CD4-positive, alpha-beta T cell treated with Interleukin-21 for 1 hour (primary cell): Measurements from ENCODE around the gene NFASC.

Experiments used
- DNase-seq: peaks from one replicate; pipeline ENCODE4 v3.0.0-alpha.2; 2020

NFASC gene

DNA sequence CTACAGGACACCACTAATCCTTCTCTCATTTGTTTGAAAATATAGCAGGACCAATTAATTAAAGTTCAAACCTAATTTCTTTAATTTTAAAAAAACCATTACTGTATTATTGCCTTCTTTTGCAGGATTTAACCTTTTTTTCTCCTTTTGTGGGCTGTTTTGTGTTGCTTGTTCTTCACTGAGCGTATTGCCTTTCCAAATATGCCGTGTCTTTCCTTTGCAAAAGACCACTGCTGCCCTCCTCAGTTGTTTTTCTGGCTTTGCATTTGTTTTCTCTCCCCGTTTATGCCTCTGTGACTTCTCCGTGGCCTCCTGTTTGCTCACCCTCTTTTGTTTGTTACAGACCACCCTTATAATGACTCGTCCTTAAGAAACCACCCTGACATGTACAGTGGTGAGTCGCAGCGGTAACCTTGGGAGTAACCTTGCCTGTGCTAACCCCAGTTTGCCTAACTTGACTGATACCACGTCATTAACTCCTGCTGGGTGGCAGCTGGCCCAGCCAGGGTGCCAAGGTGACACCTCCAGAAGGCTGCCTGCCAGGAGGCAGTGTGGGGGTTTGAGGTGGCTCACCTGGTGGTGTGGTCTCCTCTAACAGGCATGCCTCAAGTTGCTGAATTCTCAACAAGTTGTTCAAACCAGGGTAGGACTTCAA, 91.2 kb downstream of the NFASC start:
- DNase-seq, result no peak

DNA sequence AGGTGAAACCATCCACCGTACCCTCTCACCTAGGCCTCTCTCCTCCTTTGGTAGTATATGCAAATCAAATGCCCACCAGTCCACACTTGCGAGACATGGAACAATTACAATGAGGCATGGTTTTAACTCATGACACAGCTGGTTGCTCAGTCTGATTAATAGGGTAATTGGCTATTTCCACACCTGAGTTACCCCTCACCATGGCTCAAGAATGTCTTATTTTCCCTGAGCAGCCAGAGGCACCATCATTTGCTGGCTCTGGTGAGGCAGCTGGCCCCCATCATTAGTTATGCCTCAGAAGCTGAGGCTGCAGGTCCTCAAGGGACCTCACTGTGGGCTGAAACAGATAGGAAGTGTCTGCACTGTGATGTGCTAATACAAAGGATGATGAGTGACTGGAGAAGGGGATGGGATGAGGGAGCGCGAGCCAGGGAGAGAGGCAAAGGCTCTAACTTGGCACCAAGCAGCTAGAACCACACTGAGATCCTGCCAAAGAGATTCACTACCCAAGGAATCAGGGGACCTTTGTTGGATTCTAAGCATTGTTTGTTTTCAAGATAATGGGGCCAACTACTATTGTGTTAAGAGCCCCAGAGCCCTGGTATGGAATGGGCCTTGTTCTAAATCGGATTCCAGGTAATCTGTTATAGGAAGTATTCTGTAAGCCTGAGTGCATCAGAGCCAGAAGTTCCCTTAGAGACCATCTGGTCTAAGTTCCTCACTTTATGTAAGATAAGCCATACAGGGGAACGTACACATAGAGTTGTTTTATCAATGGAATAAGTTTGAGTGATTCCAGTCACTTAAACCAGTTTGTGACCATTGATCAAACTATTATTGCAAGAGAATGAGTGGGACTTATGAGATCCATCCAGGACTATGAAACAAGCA, 92.3 kb downstream of the NFASC start:
- no peak for DNase-seq

DNA sequence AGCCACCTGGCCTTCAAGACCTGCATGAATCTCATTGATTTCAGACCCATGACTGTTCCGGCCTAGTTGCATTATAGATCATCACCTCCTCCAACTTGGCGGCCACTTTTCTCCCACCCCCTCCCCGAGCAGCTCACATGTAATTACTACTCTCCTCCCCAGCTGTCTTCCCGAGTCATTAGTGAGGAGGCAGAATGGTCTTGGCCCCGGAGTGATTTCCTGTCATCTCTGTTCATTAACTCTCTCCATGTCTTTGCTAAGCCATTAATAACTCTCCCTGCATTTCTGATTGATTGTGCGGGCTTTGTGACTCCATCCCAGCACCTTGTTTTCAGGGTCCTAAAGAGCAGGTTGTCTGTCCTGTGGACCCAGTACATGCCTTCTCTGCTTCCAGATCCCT, 96.8 kb downstream of the NFASC start:
- no peak for DNase-seq

DNA sequence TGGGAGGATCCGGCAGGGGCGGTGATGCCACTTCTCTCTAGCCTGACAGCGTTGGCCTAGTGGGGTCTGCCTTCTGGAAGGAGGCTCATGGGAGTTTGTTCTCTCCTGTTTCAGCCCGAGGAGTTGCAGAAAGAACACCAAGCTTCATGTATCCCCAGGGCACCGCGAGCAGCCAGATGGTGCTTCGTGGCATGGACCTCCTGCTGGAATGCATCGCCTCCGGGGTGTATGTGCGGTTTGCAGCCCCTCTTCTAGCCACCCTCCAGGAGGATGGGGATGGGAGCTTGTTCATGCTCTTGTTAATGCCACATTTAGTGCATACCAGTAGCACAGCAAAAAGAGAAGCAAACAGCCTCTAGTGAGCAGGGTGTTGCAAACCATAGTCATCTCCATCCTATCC, 97.5 kb downstream of the NFASC start:
- DNase-seq, result no peak

DNA sequence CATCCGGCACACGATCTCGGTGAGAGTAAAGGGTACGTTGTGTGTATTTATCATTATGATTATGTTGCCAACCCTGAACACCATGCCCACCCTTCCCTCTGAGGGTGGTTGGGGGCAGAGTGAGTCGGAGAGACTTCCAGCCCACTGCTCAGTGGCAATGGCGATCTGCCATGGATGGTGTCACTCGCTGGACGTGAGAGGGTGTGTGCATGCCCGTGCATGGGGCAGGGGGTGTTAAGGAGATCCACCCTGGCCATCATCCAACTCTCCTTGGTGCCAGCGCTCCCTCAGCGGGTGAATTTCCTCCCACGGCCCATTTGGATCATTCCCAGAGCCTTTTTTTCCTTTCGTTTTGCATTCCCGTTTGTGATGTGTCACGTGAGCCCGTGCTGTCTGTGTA, 98.3 kb downstream of the NFASC start:
- no peak for DNase-seq

DNA sequence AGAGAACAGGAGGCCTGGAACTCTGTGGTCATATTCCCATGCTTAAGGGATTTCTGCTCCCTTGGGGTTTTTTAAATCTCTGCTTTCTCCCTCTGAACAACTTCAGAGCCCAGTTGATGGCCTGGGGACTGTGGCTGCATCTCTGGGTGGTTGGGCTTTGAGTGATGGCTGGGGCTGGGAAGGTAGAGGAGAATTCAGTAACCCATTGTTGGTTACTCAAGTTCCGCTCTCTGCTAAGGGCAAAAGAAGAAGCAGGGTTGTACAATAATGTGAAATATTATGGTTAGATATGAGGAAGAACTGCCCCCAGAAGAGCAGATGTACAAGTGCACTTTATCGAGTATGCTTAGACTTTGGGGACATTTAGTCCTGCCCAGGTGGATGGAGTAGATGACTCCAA, 100.3 kb downstream of the NFASC start:
- no peak for DNase-seq

DNA sequence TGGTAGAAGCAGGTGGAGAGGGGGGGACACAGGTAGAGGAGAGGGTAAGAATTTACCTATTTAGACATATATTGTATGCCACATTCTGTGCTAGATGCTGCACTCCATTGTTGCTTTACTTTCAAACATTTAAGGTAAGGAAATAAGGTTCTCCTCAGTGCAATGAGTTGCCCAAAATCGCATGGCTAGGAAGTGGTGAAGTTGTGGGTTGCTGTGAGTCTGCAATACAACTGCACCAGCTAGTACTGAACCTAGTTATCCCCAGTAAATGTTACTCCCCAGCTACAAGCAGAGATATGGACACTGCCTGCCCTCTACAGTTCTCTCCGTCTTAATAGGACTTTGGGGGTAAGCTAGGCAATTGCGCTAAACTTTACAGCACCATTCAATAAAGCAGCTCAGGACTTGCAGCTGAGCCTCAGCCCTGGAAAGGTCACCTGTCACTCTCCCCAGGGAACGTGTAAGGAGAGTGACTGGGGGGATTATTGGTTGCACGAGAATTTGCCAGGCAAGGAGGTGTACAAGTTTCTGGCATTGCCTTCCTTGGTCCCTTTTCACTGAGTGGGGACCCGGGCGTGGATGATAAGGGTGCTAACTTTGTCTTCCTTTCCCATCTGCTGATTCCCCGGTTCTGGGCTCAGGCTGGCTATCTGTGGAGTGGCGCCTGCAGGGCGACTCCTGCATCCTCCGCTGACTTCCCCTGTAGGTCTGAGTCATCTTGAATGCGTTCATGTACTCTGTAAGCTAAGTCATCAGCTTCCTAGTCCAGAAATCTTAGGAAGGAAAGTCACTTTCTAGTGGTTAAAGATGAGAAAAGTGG, 101.1 kb downstream of the NFASC start:
- no peak for DNase-seq

DNA sequence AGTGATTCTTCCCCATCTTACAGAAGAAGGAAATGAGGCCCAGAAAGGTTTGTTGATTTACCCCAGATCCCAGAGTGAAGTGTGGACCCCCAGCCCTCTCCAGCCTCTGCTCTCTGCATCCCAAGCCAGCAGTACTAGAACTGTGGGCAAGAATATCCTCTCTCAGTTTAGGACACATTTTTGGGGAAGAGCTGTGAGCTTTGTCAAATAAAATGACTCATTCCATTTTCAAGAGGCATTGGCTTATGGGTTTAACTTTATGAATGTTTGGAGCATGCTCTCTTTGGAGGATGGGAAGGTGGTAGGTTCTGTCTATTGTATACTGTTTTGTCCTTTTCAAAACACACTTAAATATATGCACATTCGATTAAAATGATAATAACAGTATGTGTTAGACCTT, 101.8 kb downstream of the NFASC start:
- no peak for DNase-seq

DNA sequence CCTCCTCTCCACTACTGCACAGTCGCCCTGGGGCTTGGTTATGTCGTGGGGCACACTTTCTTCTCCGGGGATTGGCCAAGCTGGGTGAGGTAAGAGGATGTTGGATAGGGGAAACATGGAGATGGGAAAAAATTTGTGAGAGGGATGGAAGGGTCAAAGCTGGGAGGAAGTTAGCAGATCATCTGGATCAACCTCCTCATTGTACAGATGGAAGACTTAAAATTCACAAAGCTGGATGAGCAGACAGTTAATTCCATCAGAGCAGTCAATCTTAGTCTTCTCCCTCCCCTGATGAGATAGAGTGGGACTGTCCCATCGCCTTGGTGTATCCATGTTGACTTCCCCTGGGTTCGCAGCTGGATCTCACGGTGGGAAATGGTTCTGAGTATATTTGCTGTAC, 102.8 kb downstream of the NFASC start:
- no peak for DNase-seq

DNA sequence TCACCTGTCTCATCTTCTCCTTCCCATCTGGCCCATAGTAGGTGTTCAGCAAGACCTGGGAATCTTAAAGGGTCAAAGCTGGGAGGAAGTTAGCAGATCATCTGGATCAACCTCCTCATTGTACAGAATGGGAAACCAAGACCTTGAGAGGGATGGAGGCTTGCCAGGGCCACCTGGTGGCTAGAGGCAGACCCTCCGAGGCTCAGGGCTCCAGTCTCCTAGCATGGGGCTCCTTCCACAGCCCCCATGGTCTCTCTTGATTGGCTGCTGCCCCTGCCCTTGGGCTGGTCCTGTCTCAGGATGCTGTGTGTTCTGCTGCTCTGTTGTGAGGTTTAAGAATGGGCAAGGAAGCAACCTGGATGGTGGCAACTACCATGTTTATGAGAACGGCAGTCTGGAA, 103.7 kb downstream of the NFASC start:
- DNase-seq, result no peak

DNA sequence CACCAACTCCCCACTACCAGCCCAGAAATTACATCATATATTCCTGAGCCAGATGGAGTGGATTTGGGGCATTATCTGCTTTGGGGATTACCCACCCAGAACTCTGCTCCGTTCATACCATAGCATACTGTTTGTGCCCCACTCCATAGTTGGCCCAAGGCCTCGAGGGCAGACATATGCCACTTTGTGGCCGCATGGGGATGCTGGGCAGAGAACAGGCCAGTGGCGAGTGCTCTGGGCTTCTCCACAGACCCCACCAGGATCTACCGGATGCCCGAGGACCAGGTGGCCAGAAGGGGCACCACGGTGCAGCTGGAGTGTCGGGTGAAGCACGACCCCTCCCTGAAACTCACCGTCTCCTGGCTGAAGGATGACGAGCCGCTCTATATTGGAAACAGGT, 104.4 kb downstream of the NFASC start:
- no peak for DNase-seq

DNA sequence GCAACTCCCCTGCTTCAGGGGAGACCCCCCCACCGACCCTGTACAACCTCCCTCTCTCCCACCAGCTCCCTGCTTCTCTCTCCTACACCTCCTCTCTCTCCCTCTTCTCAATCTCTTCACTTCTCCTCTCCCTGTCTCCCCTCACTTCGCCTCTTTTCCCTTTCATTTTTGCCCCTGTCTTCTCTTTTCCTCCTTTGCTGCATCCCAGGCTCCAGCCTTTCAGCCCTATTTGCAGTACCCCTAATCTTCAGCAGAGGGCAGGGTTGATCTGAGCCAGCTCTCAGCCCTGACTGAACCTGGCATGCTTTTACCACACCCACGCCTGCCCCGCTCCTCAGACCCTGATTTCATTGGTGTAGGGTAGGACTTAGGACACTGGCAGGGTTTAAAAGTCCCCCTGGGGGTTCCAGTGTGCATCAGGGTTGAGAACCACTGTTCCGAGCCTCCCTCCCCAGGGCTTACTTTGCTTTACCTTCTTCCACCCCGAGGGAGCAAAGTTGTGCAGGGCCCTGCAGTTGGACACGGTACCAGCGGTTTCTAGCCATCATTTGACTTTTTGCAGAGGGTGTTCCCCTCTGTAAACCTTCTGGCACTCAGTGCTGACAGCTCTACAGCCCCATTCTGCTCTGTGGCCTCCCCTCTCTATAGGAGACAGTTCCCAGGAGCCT, 105.0 kb downstream of the NFASC start:
- DNase-seq, result peak; percentile 51

DNA sequence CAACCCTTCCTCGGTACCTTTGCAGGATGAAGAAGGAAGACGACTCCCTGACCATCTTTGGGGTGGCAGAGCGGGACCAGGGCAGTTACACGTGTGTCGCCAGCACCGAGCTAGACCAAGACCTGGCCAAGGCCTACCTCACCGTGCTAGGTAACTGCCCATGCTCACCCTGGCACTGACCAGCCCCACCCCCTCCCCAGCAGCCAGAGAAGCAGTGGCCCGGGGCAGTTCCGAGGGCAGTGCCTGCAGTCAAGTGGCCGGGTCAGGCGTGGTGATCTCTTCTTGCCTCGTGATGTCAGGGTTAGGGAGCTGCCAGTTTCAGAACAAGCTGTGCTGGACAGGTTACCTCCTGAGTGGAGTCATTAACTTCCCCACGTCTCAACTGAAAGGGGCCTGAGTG, 106.0 kb downstream of the NFASC start:
- no peak for DNase-seq

DNA sequence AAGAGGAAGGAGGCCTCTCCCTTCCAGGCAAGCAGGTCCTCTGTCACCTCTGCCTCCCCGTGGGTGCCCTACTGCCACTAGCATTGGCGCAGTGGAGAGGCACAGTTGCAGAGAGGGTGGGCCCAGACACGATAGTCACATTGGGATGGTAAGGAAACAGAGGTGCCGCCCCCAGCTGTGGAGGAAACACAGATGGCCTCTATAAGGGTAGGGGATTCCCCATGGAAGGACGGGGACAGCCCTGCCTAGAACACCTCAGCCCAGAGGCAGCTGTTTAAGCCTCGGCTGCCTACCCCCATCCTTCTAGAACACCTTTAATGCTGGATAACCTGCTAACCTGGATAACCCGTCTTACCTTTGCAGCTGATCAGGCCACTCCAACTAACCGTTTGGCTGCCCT, 106.7 kb downstream of the NFASC start:
- DNase-seq, result peak; percentile 9

DNA sequence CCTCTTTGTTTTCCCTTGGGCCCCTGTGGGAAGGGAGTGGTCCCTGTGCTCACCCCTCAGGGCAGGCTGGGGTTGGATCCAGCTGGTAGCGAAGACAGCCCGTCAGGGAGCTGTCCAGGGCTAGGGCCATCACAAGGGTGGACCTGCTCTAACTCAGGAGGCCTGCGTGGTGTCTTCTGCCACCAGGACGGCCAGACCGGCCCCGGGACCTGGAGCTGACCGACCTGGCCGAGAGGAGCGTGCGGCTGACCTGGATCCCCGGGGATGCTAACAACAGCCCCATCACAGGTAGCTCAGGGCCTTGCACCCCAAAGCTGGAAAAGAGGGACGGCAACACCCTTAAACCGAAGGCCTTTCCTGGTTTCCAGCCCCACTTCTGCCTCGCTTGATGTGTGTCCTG, 108.1 kb downstream of the NFASC start:
- no peak for DNase-seq

DNA sequence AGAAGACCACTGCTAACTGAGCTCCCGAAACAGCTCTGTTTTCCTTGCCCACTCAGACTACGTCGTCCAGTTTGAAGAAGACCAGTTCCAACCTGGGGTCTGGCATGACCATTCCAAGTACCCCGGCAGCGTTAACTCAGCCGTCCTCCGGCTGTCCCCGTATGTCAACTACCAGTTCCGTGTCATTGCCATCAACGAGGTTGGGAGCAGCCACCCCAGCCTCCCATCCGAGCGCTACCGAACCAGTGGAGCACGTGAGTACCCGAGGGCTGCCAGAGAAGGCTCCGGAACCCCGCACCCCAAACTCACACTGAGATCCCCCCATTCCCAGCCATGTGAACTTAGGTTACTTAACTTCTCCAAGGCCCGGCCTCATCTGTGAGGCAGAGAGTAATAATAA, 108.6 kb downstream of the NFASC start:
- no peak for DNase-seq

DNA sequence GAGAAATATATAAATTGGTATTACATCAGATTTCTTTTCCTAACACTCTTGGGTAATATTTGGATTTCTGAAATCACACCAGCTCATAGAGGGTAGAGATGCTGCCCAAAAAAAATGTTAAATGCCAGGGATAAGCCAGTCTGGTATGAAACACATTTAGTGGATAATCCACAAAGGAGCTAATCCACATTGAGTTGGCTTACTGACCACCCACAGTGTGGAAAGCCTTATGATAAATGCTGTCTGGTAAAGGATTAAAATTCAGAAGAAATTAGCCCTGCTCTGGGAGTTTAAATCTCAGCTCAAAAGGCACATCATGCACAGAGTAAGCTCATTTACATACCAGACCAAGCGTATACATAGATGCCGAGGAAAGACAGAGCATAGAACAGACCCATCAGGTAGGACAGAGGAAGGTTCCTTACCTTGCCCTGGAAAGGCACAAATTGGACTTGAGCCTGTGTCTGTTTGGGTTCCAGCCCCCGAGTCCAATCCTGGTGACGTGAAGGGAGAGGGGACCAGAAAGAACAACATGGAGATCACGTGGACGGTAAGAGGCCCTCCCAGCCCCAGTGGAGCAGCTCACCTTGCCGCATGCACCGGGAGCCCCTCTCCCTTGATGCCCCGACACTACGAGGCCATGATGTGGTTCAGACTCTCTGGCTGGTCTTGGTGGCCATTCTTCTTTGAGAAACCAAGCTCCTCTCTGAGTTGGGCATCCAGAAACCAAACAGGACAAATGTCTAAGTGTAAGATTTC, 109.4 kb downstream of the NFASC start:
- no peak for DNase-seq

DNA sequence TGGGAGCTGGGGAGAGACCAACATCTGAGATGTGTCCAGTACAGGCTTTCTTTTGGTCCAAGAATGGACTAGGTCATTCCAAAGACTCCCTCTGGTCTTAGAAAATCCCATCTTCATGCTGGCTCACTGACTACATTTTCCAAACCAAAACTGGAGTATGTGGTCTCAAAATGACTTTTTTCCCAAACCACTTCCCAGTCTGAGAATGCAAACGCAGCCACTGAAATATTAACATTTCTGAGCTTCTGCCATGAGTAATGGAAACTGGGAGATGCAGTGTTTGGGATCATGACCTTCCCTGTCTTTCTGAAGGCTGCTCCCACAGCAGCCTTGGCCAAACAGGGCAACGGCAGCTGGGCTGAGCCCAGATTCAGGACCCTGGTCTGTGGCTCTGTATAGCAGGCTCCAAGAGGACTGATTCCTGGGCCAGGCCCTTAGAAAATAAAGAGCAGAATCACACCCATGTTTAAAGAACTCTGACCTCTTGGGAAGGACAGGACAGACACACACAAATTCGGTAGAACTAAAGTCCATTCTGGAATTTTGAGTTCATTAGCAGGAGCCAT, 110.3 kb downstream of the NFASC start:
- no peak for DNase-seq

DNA sequence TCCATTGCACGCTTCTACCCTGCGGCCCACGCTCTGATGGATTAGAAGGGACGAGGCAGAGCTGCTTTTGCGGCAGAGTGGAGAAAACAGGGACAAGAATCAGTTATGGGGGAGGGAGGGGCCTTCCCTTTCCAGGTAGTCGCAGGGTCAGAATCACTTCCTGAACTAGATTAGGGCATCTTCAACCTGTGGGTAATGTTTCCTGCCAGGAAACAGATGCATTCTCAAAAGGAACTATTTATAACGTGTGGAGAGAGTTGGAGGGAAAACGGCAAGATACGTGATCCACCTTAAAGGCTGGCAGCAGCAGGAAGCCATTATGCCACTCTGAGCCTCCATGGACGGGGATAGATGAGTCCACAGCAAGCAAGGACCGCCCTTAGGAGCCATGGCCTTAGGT, 112.5 kb downstream of the NFASC start:
- no peak for DNase-seq

DNA sequence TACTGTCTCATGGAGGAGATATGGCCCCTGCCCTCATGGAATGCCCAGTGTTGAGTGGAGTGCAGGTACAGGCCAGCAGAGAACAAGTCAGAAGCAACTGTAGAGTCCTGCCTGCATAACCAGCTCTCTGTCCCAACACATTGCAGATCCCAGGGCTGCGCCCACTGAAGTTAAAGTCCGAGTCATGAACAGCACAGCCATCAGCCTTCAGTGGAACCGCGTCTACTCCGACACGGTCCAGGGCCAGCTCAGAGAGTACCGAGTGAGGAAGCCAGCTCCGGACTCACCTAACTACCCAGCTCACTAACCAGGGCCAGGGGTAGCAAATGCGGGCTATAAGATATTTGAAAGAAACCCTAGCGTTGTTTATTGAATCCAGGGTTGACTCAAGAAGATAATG, 113.2 kb downstream of the NFASC start:
- no peak for DNase-seq

DNA sequence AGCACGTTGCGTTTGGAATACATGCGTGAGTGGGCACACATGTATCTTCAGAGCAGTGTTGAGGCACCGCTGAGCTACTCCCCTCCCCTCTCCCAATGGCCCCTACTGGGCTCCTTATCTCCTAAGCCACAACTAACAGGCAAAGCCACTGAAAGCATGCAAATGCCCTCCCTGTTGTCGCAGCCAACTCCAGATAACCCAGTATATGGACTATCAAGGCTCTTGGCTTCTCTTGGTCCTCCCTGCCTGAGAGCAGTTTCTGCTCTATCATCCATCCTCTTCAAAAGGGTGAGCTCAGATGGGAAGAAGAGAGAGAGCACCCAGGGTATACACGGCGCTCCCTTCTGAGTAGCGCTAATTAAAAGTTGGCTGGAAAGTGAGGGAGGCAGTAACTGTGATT, 113.8 kb downstream of the NFASC start:
- no peak for DNase-seq

DNA sequence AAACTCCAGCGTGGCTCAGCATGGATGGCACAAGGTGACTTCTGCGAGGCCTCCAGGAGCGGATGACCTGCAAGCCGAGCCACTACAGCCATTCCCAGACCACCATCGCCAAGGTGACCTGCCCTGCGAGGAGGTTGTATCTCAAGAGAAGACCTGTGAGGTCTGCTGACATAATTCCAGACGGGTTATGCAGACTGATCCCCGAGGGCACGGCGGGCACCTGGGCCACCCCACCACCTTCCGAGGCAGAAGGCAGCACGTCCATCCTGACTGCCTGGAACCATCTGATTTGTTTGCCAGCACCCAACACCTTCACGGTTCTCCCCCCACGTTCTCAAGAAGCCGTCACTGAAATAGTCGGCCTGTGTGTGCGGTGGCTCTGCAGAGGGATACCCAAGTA, 115.5 kb downstream of the NFASC start:
- no peak for DNase-seq
